ENCODE results near the gene FOXO3.

Gene FOXO3

GRCh38 chr6:108566406-108566805 lies 5.7 kb downstream of the FOXO3 start:
- Histone ChIP-seq H3K4me3 (ENCODE audit: low read length) (no peak overlapping the region), H3K9me3 (ENCODE audit: control insufficient read depth, low read length) (no peaks in the 10 kb centered on the region), H3K4me1 (ENCODE audit: control insufficient read depth, insufficient read depth, low read length) (peaks cover 32% of the 10 kb centered on the region), H3K9ac (ENCODE audit: low read length) (no peak overlapping the region), H3K27me3 (ENCODE audit: control insufficient read depth, insufficient read depth, low read length) (no peaks in the 10 kb centered on the region), H3K36me3 (ENCODE audit: control insufficient read depth, insufficient read depth, low read length) (peaks cover 3% of the 10 kb centered on the region)

DNA sequence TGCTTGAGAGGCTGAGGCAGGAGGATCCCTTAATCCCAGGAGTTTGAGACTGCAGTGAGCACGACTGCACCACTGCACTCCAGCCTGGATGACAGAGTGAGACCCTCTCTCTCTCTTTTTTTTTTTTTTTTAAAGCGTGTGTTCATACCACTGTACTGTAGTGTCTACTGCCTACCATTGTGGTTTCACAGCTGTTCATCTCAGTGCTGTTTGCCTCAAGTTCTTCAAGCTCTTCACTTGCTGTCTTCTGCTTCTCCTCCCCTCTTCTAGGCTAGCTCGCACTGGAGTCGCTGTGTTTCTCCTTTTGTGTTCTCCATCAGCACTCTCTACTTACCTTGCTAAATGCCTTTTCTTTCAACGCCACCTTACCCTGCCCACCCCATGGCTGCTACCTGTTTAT lies 7.4 kb downstream of the FOXO3 start:
- no peak overlapping the region for H3K4me3 ChIP-seq (ENCODE audit: low read length)
- peaks cover 28% of the 10 kb centered on the region for H3K4me1 ChIP-seq (ENCODE audit: control insufficient read depth, insufficient read depth, low read length)
- H3K36me3 ChIP-seq (ENCODE audit: control insufficient read depth, insufficient read depth, low read length), result peaks cover 3% of the 10 kb centered on the region
- no peak overlapping the region for H3K9ac ChIP-seq (ENCODE audit: low read length)
- H3K9me3 ChIP-seq (ENCODE audit: control insufficient read depth, low read length), result no peaks in the 10 kb centered on the region
- H3K27me3 ChIP-seq (ENCODE audit: control insufficient read depth, insufficient read depth, low read length), result no peaks in the 10 kb centered on the region

DNA sequence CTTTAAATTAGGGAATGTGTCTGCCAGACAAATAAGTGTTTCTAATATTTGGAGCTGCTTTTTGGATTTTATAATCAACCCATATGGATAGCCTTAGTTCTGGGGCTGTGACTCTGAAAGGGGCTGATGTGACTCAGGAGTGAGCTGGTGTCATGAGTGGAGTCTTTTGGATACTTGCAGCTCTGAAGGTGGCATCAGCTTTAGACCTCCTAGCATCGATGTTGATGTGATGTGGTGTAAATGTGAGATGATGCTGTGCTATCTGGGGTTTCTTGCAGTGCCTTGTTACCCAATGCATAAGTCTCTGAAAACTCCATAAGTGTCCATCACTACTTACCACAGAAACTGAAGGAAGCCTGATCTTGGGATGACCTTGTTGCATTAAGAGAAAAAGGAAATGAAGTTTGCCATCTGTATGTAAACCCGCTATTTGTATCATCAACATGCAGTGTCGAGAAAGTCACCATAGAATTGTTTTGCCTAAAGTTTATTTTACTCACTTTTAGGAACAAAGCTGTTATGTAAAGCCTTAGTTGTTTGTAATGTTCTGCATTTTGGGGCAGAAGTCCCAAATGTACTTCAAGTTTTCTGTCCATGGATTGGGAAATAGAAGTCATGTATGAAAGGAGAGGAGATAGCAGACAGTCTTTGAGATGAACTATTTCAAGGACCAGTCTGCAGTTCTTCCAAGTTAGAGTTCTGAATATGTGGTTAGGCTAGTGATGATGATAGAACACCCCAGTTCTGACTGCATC lies 8.0 kb downstream of the FOXO3 start:
- Histone ChIP-seq H3K9me3 (ENCODE audit: control insufficient read depth, low read length) (no peaks in the 10 kb centered on the region), H3K9ac (ENCODE audit: low read length) (no peak overlapping the region), H3K4me1 (ENCODE audit: control insufficient read depth, insufficient read depth, low read length) (peaks cover 28% of the 10 kb centered on the region), H3K4me3 (ENCODE audit: low read length) (no peak overlapping the region), H3K27me3 (ENCODE audit: control insufficient read depth, insufficient read depth, low read length) (no peaks in the 10 kb centered on the region), H3K36me3 (ENCODE audit: control insufficient read depth, insufficient read depth, low read length) (peaks cover 3% of the 10 kb centered on the region)

DNA sequence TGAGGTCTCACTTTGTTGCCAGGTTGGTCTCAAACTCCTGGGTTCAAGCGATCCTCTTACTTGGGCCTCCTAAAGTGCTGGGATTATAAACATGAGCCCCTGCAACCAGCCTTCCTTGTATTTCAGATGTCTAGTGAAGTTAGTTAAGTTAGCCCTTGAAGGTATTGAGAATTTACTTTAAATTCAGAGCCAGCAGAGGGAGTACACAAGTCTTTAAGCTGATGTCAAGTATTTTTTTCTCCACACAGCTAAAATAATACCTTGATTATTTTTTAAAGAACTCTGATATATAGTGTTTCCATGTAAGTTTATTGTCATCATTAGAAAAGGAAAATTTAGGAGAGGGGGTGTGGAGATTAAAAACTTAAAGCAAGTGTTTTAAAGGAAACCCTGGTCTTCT lies 9.8 kb downstream of the FOXO3 start:
- H3K27me3 ChIP-seq (ENCODE audit: control insufficient read depth, insufficient read depth, low read length), result no peaks in the 10 kb centered on the region
- H3K36me3 ChIP-seq (ENCODE audit: control insufficient read depth, insufficient read depth, low read length), result peaks cover 3% of the 10 kb centered on the region
- H3K9me3 ChIP-seq (ENCODE audit: control insufficient read depth, low read length), result no peaks in the 10 kb centered on the region
- no peak overlapping the region for H3K4me3 ChIP-seq (ENCODE audit: low read length)
- no peak overlapping the region for H3K9ac ChIP-seq (ENCODE audit: low read length)
- H3K4me1 ChIP-seq (ENCODE audit: control insufficient read depth, insufficient read depth, low read length), result peaks cover 15% of the 10 kb centered on the region

DNA sequence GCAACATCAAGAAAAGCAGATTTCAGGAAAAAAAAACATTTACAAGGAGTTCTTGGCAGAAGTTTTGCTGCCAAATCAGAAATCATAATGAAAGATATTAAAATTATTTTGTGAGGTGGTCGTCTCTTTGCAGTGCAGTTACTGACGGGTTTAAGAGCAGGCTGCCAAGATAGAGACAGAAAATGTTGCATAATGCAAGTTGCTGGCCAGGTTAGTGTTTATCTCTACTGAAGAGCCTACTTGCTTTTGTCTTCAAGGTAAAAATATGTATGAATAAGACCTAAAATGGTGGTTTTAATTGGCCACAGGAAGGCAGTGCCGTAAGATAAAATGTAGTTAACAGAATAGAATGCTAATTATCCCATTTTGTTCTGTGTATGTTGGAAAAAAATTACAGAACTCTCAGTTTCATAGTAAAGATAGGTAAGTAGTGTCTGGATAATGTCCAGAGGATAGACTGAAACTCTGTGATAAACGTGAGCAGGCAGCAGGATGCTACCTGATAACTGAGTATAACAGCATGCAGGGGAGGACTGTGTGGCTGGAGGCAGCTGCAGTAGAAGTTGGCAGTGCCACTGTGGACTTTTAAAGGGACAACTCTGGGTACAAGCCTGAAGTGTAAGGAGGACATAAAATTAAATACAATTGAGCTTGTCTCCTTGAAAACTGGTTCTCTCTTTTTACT lies 13.9 kb downstream of the FOXO3 start:
- Histone ChIP-seq H3K9me3 (ENCODE audit: control insufficient read depth, low read length) (no peaks in the 10 kb centered on the region), H3K4me3 (ENCODE audit: low read length) (no peak overlapping the region), H3K4me1 (ENCODE audit: control insufficient read depth, insufficient read depth, low read length) (peaks cover 5% of the 10 kb centered on the region), H3K9ac (ENCODE audit: low read length) (no peak overlapping the region), H3K36me3 (ENCODE audit: control insufficient read depth, insufficient read depth, low read length) (no peaks in the 10 kb centered on the region), H3K27me3 (ENCODE audit: control insufficient read depth, insufficient read depth, low read length) (no peaks in the 10 kb centered on the region)

GRCh38 chr6:108575905-108576494 lies 15.3 kb downstream of the FOXO3 start:
- Histone ChIP-seq H3K9ac (ENCODE audit: low read length) (no peak overlapping the region), H3K27me3 (ENCODE audit: control insufficient read depth, insufficient read depth, low read length) (no peaks in the 10 kb centered on the region), H3K36me3 (ENCODE audit: control insufficient read depth, insufficient read depth, low read length) (no peaks in the 10 kb centered on the region), H3K4me3 (ENCODE audit: low read length) (no peak overlapping the region), H3K4me1 (ENCODE audit: control insufficient read depth, insufficient read depth, low read length) (peaks cover 10% of the 10 kb centered on the region), H3K9me3 (ENCODE audit: control insufficient read depth, low read length) (no peaks in the 10 kb centered on the region)

- H3K36me3 ChIP-seq (ENCODE audit: control insufficient read depth, insufficient read depth, low read length), result no peaks in the 10 kb centered on the region
- H3K9ac ChIP-seq (ENCODE audit: low read length), result no peak overlapping the region
- no peaks in the 10 kb centered on the region for H3K9me3 ChIP-seq (ENCODE audit: control insufficient read depth, low read length)
- H3K4me3 ChIP-seq (ENCODE audit: low read length), result no peak overlapping the region
- peaks cover 10% of the 10 kb centered on the region for H3K4me1 ChIP-seq (ENCODE audit: control insufficient read depth, insufficient read depth, low read length)
- no peaks in the 10 kb centered on the region for H3K27me3 ChIP-seq (ENCODE audit: control insufficient read depth, insufficient read depth, low read length)
These were observed 16.0 kb downstream of the FOXO3 start for GRCh38 chr6:108576709-108577108.

DNA sequence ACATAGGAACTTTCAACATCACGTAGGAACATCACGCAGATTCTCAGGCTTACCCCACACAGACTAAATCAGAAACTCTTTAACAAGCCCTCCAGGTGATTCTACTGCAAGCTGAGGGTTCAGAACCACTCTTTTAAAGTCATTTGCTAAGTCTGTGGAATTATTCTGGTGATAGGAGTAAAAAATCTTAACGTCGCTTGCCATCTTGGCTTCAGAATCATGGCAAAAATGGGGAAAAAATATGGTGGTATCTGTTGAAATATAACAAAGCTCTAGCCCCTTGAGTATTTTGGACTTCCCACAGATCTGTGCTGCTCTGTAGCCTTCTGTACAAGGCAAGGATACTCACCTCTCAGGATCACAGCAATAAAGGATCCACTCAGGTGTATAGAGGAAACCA lies 17.4 kb downstream of the FOXO3 start:
- H3K4me3 ChIP-seq (ENCODE audit: low read length), result no peak overlapping the region
- H3K9ac ChIP-seq (ENCODE audit: low read length), result no peak overlapping the region
- H3K27me3 ChIP-seq (ENCODE audit: control insufficient read depth, insufficient read depth, low read length), result no peaks in the 10 kb centered on the region
- no peaks in the 10 kb centered on the region for H3K36me3 ChIP-seq (ENCODE audit: control insufficient read depth, insufficient read depth, low read length)
- no peaks in the 10 kb centered on the region for H3K9me3 ChIP-seq (ENCODE audit: control insufficient read depth, low read length)
- peaks cover 19% of the 10 kb centered on the region for H3K4me1 ChIP-seq (ENCODE audit: control insufficient read depth, insufficient read depth, low read length)

DNA sequence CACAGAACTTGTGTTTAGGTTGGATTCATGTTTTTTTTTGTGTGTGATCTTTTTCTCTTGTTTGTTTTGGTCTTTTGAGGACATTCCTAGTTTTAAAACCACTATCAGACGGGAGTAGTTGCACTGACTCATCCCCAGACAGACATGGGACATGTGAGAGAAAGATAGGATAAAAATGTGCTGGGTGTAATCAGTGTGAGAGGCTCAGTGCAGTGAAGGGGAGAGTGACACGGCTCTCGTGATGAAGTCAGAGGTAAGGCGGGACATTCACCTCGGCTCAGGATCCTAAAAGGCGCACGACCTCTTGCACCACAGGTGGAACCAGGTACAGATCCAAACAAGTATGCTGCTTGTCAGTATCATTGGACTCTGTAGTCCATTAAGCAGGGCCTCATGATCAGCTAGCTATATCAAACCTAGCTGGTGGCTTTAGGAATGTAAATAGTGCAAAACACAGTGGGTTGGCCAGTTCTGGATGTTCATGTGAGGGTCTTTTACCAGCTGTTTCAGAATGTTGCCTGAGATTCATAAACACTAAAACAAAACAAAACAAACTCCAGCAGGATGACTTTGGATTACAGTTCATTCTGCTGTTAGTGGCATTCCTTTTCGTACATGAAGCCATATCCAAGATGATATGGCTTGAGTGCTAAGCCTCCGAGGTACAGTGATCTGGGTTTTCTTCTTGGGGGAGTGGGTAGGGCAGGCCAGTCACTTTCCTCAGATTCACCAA lies 18.0 kb downstream of the FOXO3 start:
- H3K4me1 ChIP-seq (ENCODE audit: control insufficient read depth, insufficient read depth, low read length), result peaks cover 19% of the 10 kb centered on the region
- H3K4me3 ChIP-seq (ENCODE audit: low read length), result no peak overlapping the region
- H3K9me3 ChIP-seq (ENCODE audit: control insufficient read depth, low read length), result no peaks in the 10 kb centered on the region

GRCh38 chr6:108579328-108579721 lies 18.6 kb downstream of the FOXO3 start:
- H3K9me3 ChIP-seq (ENCODE audit: control insufficient read depth, low read length), result no peaks in the 10 kb centered on the region
- H3K27me3 ChIP-seq (ENCODE audit: control insufficient read depth, insufficient read depth, low read length), result no peaks in the 10 kb centered on the region
- no peak overlapping the region for H3K4me3 ChIP-seq (ENCODE audit: low read length)
- peaks cover 19% of the 10 kb centered on the region for H3K4me1 ChIP-seq (ENCODE audit: control insufficient read depth, insufficient read depth, low read length)
- no peak overlapping the region for H3K9ac ChIP-seq (ENCODE audit: low read length)
- no peaks in the 10 kb centered on the region for H3K36me3 ChIP-seq (ENCODE audit: control insufficient read depth, insufficient read depth, low read length)

More for the DNA sequence above, 18.0 kb downstream of the FOXO3 start:
- Histone ChIP-seq H3K27me3 (ENCODE audit: control insufficient read depth, insufficient read depth, low read length) (no peaks in the 10 kb centered on the region), H3K9ac (ENCODE audit: low read length) (no peak overlapping the region), H3K36me3 (ENCODE audit: control insufficient read depth, insufficient read depth, low read length) (no peaks in the 10 kb centered on the region)

DNA sequence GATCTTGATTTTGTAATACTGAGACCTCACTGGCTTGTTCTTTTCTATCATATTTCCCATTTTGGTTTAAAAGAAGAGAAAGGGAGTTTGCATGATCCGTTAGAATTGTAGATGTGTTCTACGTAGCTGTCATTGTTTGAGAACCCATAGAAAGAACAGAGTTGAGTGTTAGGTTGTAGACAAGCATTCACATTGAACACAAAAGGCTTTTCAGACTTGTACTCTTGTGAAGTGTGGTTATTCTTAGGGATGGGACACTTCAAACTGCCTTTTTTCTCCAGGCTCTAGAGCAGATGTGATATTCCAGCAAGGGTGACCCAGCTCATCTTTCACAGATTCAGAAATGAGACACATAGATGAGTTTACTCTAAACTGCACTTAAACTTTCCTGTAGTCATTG lies 19.9 kb downstream of the FOXO3 start:
- Histone ChIP-seq H3K4me3 (ENCODE audit: low read length) (no peak overlapping the region), H3K36me3 (ENCODE audit: control insufficient read depth, insufficient read depth, low read length) (no peaks in the 10 kb centered on the region), H3K9ac (ENCODE audit: low read length) (no peak overlapping the region), H3K9me3 (ENCODE audit: control insufficient read depth, low read length) (no peaks in the 10 kb centered on the region), H3K4me1 (ENCODE audit: control insufficient read depth, insufficient read depth, low read length) (peaks cover 23% of the 10 kb centered on the region), H3K27me3 (ENCODE audit: control insufficient read depth, insufficient read depth, low read length) (no peaks in the 10 kb centered on the region)

All from mucosa of stomach (tissue), 1 donor.